Neural progenitor cell (in vitro differentiated cells): ENCODE results near the gene VWA5B1.
A peak's percentile ranks its signal among the peaks of the same experiment; 100 is the strongest.

Source experiments
- EZH2 ChIP-seq: fragments of 200-600 bp; sonication (generic); IDR thresholded peaks from 2 replicates; pipeline ENCODE4 v1.6.1; 2017; ENCODE audit warnings: antibody characterized with exemption, mild to moderate bottlenecking, moderate library complexity
- EZH2phosphoT487 ChIP-seq: fragments of 200-600 bp; sonication (generic); IDR thresholded peaks from 2 replicates; pipeline ENCODE4 v1.6.1; 2017; ENCODE audit warnings: antibody characterized with exemption
- TF ChIP-seq, protein P1 (sequence below): fragments of 200-600 bp; sonication (generic); IDR thresholded peaks from 2 replicates; pipeline ENCODE4 v1.5.1; 2017; ENCODE audit warnings: antibody characterized with exemption, mild to moderate bottlenecking

DNA sequence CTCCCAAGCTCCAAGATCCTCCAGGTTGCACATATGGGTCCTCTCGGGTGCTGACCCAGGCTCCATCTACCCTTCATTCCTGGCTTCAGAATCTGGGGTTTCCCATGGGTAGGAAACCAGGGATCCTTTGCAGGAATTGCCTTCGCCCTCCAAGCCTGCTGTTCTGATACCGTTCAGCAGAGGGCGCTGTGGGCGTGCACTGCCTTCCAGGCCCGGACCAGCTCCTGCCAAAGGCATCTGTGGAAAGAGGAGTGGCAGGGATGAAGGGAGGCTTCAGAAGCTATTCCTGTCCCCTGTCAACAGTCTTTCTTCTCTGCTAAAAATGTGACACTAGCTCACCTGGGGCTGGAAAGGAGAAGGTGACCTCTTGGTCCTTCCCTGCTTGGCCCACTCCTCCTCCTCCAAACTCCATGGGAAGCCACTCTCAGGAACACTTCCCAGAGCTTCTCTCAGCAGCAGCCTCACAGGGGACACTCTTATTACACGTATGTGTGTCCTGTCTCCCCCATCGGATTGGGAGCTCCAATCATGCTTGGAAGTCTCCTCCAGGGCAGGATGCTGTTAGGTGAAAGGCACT, 71.2 kb downstream of the VWA5B1 start:
- no peak for TF ChIP-seq EZH2
- TF ChIP-seq EZH2phosphoT487 = no peak
- TF ChIP-seq, protein P1, sequence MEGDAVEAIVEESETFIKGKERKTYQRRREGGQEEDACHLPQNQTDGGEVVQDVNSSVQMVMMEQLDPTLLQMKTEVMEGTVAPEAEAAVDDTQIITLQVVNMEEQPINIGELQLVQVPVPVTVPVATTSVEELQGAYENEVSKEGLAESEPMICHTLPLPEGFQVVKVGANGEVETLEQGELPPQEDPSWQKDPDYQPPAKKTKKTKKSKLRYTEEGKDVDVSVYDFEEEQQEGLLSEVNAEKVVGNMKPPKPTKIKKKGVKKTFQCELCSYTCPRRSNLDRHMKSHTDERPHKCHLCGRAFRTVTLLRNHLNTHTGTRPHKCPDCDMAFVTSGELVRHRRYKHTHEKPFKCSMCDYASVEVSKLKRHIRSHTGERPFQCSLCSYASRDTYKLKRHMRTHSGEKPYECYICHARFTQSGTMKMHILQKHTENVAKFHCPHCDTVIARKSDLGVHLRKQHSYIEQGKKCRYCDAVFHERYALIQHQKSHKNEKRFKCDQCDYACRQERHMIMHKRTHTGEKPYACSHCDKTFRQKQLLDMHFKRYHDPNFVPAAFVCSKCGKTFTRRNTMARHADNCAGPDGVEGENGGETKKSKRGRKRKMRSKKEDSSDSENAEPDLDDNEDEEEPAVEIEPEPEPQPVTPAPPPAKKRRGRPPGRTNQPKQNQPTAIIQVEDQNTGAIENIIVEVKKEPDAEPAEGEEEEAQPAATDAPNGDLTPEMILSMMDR = peak; percentile 95
